GM23338 (cell line): ENCODE results near the gene ZBED5.

Source experiments
- CREB1 ChIP-seq: fragments of 250-450 bp; sonication (Bioruptor Pico); IDR thresholded peaks from 2 replicates; pipeline ENCODE4 v1.5.0; 2020; ENCODE audit warnings: low read depth, mild to moderate bottlenecking, moderate library complexity
- EZH2 ChIP-seq: fragments of 200-600 bp; sonication (generic); IDR thresholded peaks from one replicate; pipeline ENCODE4 v1.8.0; 2017; ENCODE audit warnings: antibody characterized with exemption, mild to moderate bottlenecking, low read depth; ENCODE audit not compliant: unreplicated experiment
- ZNF331 ChIP-seq: fragments of 250-450 bp; sonication (Bioruptor Pico); IDR thresholded peaks from 2 replicates; pipeline ENCODE4 v1.5.0; 2020; ENCODE audit warnings: low read depth, mild to moderate bottlenecking, moderate library complexity
- TF ChIP-seq, protein P1 (sequence below), 2 experiments: fragments of 200-600 bp in 1 of 2; sonication (generic) in 1 of 2; conservative IDR thresholded peaks; 2 replicates each; pipeline versions ENCODE4 v1.5.1 to v1.6.1; 2016 to 2017; ENCODE audit warnings: antibody characterized with exemption in 2 of 2, low read depth in 2 of 2, mild to moderate bottlenecking in 2 of 2, moderate library complexity in 1 of 2
- TF ChIP-seq, protein P2 (sequence below): IDR thresholded peaks from one replicate; pipeline ENCODE4 v1.6.1; 2018; ENCODE audit warnings: antibody characterized with exemption; ENCODE audit not compliant: unreplicated experiment

- TF ChIP-seq EZH2: no peak
- TF ChIP-seq, protein P1, sequence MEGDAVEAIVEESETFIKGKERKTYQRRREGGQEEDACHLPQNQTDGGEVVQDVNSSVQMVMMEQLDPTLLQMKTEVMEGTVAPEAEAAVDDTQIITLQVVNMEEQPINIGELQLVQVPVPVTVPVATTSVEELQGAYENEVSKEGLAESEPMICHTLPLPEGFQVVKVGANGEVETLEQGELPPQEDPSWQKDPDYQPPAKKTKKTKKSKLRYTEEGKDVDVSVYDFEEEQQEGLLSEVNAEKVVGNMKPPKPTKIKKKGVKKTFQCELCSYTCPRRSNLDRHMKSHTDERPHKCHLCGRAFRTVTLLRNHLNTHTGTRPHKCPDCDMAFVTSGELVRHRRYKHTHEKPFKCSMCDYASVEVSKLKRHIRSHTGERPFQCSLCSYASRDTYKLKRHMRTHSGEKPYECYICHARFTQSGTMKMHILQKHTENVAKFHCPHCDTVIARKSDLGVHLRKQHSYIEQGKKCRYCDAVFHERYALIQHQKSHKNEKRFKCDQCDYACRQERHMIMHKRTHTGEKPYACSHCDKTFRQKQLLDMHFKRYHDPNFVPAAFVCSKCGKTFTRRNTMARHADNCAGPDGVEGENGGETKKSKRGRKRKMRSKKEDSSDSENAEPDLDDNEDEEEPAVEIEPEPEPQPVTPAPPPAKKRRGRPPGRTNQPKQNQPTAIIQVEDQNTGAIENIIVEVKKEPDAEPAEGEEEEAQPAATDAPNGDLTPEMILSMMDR (conservative IDR thresholded peaks at IDR 0.05; ENCODE audit: low read depth in 2 of 2): no peak
- no peak for TF ChIP-seq ZNF331 (CRISPR knock-in tag)
- no peak for TF ChIP-seq CREB1
- TF ChIP-seq, protein P2, sequence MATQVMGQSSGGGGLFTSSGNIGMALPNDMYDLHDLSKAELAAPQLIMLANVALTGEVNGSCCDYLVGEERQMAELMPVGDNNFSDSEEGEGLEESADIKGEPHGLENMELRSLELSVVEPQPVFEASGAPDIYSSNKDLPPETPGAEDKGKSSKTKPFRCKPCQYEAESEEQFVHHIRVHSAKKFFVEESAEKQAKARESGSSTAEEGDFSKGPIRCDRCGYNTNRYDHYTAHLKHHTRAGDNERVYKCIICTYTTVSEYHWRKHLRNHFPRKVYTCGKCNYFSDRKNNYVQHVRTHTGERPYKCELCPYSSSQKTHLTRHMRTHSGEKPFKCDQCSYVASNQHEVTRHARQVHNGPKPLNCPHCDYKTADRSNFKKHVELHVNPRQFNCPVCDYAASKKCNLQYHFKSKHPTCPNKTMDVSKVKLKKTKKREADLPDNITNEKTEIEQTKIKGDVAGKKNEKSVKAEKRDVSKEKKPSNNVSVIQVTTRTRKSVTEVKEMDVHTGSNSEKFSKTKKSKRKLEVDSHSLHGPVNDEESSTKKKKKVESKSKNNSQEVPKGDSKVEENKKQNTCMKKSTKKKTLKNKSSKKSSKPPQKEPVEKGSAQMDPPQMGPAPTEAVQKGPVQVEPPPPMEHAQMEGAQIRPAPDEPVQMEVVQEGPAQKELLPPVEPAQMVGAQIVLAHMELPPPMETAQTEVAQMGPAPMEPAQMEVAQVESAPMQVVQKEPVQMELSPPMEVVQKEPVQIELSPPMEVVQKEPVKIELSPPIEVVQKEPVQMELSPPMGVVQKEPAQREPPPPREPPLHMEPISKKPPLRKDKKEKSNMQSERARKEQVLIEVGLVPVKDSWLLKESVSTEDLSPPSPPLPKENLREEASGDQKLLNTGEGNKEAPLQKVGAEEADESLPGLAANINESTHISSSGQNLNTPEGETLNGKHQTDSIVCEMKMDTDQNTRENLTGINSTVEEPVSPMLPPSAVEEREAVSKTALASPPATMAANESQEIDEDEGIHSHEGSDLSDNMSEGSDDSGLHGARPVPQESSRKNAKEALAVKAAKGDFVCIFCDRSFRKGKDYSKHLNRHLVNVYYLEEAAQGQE: no peak
Observed at GRCh38 chr11:10865837-10866270, 8.0 kb upstream of the ZBED5 start.
